ENCODE results near the gene NAA40. TPM values are rescaled to one million over a fixed set of nuclear protein-coding genes. Genes with fewer than 3 reads are reported as not detected.
A peak's percentile ranks its signal among the peaks of the same experiment; 100 is the strongest.

The NAA40 gene
- total RNA-seq, 1 donor from 2014 or later = 48.2 TPM

GRCh38 chr11:63944987-63945386 lies 6.2 kb downstream of the NAA40 start:
- H3K27ac Mint-ChIP-seq (ENCODE audit: unreplicated experiment) = no peak overlapping the region
- no peaks in the 10 kb centered on the region for H3K36me3 Mint-ChIP-seq (ENCODE audit: low read depth, unreplicated experiment)
- H3K4me1 Mint-ChIP-seq (ENCODE audit: unreplicated experiment) = peaks cover 4% of the 10 kb centered on the region
- no peak for TF ChIP-seq CTCF (IDR thresholded peaks at IDR 0.05; ENCODE audit: unreplicated experiment)
- no peak for DNase-seq (ENCODE audit: low spot score)
- no peak overlapping the region for H3K4me3 Mint-ChIP-seq (ENCODE audit: unreplicated experiment)
- peaks cover 2% of the 10 kb centered on the region for H3K27me3 Mint-ChIP-seq (ENCODE audit: unreplicated experiment)
- no peaks in the 10 kb centered on the region for H3K9me3 Mint-ChIP-seq (ENCODE audit: unreplicated experiment)

DNA sequence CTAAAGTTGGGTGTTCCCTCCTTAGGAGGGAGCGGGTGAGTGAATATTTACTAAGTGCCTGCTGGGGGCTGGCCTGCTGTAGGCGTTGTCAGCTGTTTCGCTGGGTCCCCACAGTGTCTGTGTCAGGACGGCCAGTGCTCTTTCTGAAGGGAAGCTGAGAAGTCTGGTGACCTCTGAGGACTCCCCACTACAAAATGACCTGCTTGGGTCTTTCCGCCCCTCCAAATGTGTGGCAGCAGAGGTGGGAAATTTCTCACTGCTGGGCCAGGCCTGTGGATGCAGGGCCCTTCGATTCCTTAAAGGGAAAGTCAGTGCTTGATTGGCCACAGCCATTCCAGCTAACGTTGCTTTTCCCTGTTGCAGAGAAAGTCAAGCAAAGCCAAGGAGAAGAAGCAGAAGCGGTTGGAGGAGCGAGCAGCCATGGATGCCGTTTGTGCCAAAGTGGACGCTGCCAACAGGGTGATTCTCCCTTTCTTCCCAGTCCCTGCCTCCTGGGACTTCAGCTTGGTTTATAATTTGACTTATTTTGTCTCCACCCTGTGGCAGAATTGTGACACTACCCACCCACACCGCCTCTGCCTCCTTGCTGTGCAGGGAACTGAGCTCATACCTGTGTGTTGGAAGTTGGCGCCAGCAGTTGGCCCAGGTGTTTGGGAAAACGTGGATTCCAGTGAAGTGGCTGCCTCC lies 6.8 kb downstream of the NAA40 start:
- Mint-ChIP-seq H3K27me3 (ENCODE audit: unreplicated experiment) (peaks cover 2% of the 10 kb centered on the region), H3K9me3 (ENCODE audit: unreplicated experiment) (no peaks in the 10 kb centered on the region), H3K4me1 (ENCODE audit: unreplicated experiment) (peaks cover under 1% of the 10 kb centered on the region), H3K4me3 (ENCODE audit: unreplicated experiment) (no peak overlapping the region), H3K27ac (ENCODE audit: unreplicated experiment) (no peak overlapping the region), H3K36me3 (ENCODE audit: low read depth, unreplicated experiment) (no peaks in the 10 kb centered on the region)
- TF ChIP-seq CTCF (IDR thresholded peaks at IDR 0.05; ENCODE audit: unreplicated experiment) = peak; percentile 55
- peak; percentile 48 for DNase-seq (ENCODE audit: low spot score)

- TF ChIP-seq CTCF (IDR thresholded peaks at IDR 0.05; ENCODE audit: unreplicated experiment) = no peak
- peaks cover 35% of the 10 kb centered on the region for H3K36me3 Mint-ChIP-seq (ENCODE audit: low read depth, unreplicated experiment)
- H3K27me3 Mint-ChIP-seq (ENCODE audit: unreplicated experiment) = peaks cover 7% of the 10 kb centered on the region
- DNase-seq (ENCODE audit: low spot score) = no peak
- no peaks in the 10 kb centered on the region for H3K9me3 Mint-ChIP-seq (ENCODE audit: unreplicated experiment)
- H3K27ac Mint-ChIP-seq (ENCODE audit: unreplicated experiment) = peak overlapping the region; percentile 39
- peaks cover 5% of the 10 kb centered on the region for H3K4me1 Mint-ChIP-seq (ENCODE audit: unreplicated experiment)
- H3K4me3 Mint-ChIP-seq (ENCODE audit: unreplicated experiment) = peak overlapping the region; percentile 26
Measured at GRCh38 chr11:63951779-63952536, 13.2 kb downstream of the NAA40 start.

DNA sequence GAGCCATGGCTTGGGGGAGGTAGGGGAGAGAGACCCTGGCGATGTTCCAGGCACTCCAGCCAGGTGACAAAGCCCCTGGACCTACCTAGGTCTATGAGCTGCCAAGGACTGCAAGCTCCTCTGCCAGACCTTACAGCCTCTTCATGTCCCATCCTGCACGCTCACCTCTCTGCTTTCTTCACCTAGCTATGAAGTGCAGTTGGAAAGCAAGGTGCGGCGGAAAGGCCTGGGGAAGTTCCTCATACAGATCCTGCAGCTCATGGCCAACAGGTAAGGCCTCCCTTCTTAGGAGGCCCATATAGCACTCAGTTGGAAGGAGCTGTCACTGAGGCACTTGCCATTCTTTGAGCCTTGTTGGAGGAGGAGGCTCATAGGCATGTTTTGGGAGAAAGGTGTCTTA lies 13.8 kb downstream of the NAA40 start:
- Mint-ChIP-seq H3K4me1 (ENCODE audit: unreplicated experiment) (peaks cover 5% of the 10 kb centered on the region), H3K4me3 (ENCODE audit: unreplicated experiment) (no peak overlapping the region), H3K36me3 (ENCODE audit: low read depth, unreplicated experiment) (peaks cover 35% of the 10 kb centered on the region), H3K27ac (ENCODE audit: unreplicated experiment) (no peak overlapping the region), H3K27me3 (ENCODE audit: unreplicated experiment) (peaks cover 7% of the 10 kb centered on the region), H3K9me3 (ENCODE audit: unreplicated experiment) (no peaks in the 10 kb centered on the region)
- no peak for TF ChIP-seq CTCF (IDR thresholded peaks at IDR 0.05; ENCODE audit: unreplicated experiment)
- no peak for DNase-seq (ENCODE audit: low spot score)

DNA sequence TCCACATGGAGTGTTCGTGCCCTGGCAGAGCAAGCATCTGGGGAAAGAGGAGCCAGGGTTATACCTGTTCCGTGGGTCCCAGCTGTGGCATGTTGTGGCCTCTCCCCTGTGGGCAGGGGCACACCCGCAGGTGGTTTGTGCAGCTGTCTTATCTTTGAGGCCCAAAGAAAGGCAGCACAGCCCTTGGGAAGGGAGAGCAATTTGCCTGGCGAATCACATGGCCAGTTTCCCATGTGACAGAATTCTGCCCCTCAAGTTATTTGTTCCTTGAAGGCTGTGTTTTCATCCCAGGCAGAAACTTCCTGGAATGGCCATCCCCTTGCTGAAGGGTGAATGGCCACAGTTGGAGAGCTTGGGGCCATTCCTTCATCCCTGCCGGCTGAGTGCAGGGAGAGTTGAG lies 19.2 kb downstream of the NAA40 start:
- no peak for TF ChIP-seq CTCF (IDR thresholded peaks at IDR 0.05; ENCODE audit: unreplicated experiment)
- Mint-ChIP-seq H3K4me1 (ENCODE audit: unreplicated experiment) (no peaks in the 10 kb centered on the region), H3K27me3 (ENCODE audit: unreplicated experiment) (peaks cover 13% of the 10 kb centered on the region)

More for the DNA sequence above, 19.2 kb downstream of the NAA40 start:
- Mint-ChIP-seq H3K9me3 (ENCODE audit: unreplicated experiment) (no peaks in the 10 kb centered on the region), H3K4me3 (ENCODE audit: unreplicated experiment) (no peak overlapping the region), H3K36me3 (ENCODE audit: low read depth, unreplicated experiment) (peaks cover 24% of the 10 kb centered on the region), H3K27ac (ENCODE audit: unreplicated experiment) (no peak overlapping the region)
- DNase-seq (ENCODE audit: low spot score) = no peak

Data from endothelial cell (in vitro differentiated cells).